GM19239 (cell line): ENCODE data around the gene GALNT9.
"Not testable (repeated sequence)": the region's sequence is repeated elsewhere in the genome, so short reads cannot be mapped to it uniquely, and the experiment has no call there.

Source experiments
- DNase-seq: peaks from one replicate; pipeline ENCODE4 v3.0.0; 2011; ENCODE audit warnings: low spot score; ENCODE audit not compliant: insufficient read length
- FAIRE-seq: peaks from 2 replicates; lab custom pipeline; 2011; peaks lifted over from hg19 to GRCh38; lab: Jason Lieb, UNC

The GALNT9 gene

DNA sequence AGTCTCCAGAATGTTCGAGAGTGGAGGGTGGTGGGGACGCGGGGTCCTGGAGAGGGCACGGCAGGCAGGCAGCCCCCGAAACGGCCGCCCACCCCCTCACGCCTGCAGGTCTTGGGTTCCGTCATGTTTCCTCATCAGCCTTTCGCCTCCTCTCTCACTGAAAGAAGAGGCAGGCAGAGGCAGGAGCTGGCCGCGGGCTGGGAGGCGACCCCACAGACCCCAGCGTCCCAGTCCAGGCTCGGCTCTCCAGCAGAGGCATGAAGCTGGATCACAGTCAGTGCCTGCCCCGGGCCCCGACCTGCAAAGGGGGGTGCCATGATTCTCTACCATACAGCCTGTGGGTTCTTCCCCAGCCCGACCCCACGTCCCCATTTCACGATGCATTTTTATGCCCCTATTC, 13.4 kb downstream of the GALNT9 start:
- FAIRE-seq (no peak), DNase-seq (no peak)

GRCh38 chr12:132315507-132315906, 13.9 kb downstream of the GALNT9 start:
- FAIRE-seq (no peak), DNase-seq (no peak)

DNA sequence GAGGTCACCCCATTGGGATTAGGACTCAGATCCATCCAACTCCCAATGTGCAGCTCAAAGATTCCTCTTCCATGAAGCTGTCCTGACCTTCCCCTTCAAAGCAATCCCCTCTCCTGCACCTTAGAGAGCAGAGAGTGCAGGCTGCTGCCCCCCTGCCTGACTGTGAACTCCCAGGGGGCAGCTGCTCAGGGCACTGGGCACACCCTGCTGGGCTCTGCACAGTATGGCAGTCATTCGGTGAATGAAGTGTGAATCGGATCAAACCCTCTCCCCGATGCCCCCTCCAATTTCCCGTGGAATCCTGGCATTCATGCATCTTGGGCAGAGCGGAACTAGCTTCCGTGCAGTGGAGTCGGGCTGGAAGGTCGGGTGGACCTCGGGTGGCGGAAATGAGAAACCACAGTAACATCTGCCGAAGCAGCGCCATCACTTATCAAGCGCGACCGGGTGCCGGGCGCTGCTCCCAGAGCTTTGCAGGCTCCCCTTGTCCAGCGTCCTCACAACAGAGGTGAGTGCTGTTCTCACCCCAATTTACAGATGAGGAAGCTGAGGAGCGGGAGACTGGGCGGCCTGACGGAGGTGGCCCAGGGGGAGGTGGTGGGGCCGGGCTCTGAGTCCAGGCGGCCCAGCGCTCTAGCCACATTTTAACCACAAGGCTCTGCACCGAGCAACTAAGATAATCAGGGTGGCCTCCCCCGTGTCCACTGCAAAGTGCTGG, 14.7 kb downstream of the GALNT9 start:
- FAIRE-seq = no peak
- DNase-seq = no peak

GRCh38 chr12:132314035-132314434, 15.4 kb downstream of the GALNT9 start:
- DNase-seq (no peak), FAIRE-seq (no peak)

GRCh38 chr12:132313182-132313581, 16.2 kb downstream of the GALNT9 start:
- DNase-seq (no peak), FAIRE-seq (no peak)

- DNase-seq (no peak), FAIRE-seq (no peak)
These were observed 16.9 kb downstream of the GALNT9 start for GRCh38 chr12:132312516-132312915.

DNA sequence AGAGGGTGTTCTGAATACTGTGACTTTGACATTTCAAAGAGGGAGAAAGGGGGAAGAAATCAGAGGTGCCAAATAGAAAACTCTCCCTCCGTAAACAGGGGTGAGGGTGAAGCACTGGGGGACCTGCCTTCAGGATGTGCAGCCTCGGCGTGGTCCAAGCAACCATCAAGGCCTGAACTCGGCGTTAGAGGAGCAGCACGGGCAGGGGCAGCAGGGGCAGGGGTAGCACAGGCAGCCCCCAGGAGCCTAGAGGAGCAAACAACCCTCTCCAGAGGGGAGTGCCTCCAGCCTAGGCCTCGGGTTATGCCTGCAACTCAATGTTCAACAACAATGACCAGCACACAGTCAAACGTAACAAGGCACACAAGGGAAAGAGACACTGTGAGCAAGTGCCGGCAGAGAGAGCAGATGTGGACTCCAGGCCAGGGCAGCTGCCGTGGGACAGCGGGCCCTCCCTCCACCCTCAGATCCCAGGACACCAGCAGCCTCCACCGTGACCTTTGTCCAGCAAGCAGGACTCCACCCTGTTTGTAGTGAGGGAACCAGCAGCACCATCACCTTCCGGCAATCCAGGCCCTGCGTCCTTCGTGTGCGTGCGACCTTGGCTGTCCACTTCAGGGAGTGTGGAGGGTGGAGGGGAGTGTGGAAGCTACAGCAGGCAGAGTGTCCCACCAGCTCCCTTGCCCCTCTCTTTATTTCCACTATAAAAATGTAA, 18.0 kb downstream of the GALNT9 start:
- DNase-seq (no peak), FAIRE-seq (no peak)

DNA sequence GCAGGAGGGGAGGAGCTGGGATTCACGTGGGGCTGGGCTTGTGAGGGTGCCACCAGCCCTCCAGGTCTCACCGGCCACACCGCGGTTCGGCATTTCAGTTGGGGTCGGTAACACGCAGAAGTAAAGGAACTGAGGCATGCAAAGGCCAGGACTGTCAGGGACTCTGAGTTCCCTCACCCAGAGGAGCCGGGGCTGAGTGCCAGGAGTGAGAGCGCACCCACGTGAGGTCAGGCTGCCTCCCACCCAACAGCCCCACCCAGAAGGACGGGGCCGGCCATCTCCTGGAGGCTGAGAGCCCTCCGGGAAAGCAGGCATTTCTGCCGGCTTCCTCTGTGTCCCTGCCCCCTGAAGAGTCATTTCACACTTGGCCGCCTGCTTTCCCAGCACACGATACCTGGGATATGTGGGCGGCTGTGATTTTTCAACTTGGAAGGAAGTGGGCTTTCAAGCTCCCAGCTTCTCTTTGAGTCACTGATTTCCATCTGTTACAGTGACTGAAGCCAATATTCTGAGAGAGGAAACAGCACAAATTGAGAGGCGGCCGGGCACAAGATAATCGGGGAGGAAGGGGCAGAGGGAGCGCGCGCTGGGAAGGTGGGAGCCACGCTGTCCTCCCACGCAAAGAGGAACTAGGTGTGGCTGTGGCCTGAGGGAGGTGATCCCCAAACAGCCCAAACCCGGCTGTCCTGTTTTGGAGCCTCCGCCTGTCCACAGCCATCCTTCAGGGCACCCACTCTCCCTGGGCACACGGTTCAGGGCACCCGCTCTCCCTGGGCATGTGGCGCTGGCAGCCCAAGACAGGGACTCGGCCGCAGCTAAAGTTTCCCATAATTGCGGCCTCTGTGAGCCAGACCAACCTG, 19.0 kb downstream of the GALNT9 start:
- FAIRE-seq (no peak), DNase-seq (no peak)

DNA sequence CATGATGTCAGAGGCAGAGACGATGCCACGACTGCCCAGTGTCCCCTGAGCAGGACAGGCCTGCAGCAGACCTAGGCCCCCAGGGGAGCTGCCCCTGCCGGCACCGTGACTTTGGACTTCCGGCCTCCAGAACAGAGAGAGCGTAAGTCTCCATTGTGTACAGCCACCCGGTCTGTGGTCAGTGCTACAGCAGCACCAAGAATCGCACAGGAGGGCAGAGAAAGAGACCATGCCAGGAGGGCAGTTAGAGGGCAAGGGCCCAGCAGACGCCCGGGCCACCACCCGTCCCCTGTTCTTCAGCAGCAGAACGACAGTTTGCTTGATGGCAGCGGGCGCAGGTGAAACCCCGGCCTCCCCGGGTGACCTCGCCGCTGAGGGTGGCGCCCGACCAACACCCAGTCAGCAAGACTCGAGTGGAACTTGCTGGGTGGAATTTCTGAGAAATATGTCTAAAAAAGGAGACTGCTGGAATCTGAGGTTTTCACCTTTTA, 19.7 kb downstream of the GALNT9 start:
- FAIRE-seq (no peak), DNase-seq (no peak)

DNA sequence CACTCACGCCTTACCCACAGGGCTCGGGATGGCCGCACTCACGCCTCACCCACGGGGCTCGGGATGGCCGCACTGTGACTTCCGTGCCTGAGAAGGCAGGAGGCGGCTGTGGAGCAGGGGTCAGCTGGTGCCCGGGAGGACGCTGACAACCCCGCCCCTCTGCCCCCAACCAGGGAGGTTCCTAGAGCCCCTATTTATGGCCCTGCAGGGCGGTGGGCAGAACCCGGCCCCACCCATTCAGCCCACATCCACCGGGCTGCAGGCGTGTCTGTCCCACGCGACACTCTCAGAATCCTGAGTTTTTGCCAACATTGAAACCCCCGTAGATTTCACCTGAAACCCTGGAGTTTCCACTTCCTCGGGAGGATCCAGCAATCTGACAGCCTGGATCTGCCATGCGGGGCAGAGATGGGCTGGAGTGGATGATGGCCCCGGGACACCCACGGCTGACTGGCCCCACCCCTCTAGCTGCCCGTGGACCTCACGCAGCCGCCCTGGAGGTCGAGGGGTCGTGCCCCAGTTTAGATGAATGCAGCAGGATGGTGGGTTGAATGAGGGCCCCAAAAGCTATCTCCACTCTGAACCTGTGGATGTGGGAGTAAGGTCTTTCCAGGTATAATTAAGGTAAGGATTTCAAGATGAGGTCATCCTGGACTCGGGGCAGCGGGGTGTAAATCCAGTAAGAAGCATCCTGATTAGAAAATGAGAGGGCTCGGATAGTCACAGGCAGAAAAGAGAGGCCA, 20.4 kb downstream of the GALNT9 start:
- no peak for DNase-seq
- FAIRE-seq = no peak

GRCh38 chr12:132307976-132308852, 21.2 kb downstream of the GALNT9 start:
- DNase-seq = no peak
- FAIRE-seq = no peak

- no peak for DNase-seq
- no peak for FAIRE-seq
These were observed 22.6 kb downstream of the GALNT9 start for GRCh38 chr12:132306885-132307191.

DNA sequence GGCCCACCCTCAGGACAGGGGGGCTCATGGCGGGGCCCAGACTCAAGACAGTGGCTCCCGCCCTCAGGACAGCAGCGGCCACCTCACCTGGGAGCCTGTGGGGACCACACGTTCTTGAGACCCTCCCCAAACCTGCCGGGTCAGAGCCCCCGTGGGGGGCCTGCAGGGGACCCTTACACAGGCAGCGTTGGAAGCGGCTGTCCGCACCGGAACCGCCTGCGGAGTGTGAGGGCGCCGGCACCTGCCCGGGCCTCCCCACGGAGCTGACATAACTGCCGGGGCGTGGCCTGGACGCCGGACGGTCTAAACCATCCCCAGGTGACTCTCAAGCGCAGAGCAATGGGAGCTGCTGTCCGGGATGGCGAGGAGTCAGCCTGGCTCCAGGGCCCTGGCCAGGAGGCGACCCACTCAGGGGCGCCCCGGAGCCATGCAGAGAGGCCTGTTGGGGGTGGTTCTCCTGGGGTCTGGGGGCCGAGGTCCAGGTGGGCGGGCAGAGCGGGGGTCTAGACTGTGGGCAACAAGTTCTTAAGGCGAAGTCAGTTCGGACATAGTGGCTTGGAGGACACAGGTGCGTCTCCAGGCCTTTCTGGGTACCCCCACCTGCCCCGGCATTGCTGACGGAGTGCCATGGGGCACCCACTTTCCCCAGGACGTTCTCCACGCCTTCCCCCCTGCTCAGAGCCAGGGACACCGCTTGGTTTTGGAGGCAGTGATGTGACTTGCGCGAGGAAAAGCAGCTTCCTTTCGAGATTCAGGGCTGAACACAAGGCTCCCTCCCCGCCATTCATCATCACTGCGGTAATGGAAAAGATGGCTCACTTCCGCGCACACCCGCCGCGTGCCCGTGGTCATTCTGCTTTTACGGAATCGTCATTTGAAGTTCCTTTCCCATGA, 23.2 kb downstream of the GALNT9 start:
- no peak for FAIRE-seq
- DNase-seq = no peak

- FAIRE-seq = no peak
- no peak for DNase-seq
These were observed 23.8 kb downstream of the GALNT9 start for GRCh38 chr12:132305560-132305966.

DNA sequence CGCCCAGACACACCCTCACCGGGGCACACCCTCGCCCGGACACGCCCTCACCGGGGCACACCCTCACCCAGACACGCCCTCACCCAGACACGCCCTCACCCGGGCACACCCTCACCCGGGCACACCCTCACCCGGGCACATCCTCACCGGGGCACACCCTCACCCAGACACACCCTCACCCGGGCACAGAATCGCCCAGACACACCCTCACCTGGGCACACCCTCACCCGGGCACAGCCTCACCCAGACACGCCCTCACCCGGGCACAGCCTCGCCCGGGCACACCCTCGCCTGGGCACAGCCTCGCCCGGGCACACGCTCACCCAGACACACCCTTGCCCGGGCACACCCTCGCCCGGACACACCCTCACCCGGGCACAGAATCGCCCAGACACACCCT, 24.5 kb downstream of the GALNT9 start:
- not testable (repeated sequence) for FAIRE-seq, DNase-seq

DNA sequence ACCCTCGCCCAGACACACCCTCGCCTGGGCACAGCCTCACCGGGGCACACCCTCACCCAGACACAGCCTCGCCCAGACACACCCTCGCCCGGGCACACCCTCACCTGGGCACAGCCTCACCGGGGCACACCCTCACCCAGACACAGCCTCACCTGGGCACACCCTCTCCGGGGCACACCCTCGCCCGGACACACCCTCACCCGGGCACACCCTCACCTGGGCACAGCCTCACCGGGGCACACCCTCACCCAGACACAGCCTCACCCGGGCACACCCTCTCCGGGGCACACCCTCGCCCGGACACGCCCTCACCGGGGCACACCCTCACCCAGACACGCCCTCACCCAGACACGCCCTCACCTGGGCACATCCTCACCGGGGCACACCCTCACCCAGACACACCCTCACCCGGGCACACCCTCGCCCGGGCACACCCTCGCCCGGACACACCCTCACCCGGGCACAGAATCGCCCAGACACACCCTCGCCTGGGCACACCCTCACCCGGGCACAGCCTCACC, 25.5 kb downstream of the GALNT9 start:
- DNase-seq = not testable (repeated sequence)

GRCh38 chr12:132302466-132303358, 26.7 kb downstream of the GALNT9 start:
- DNase-seq (no peak), FAIRE-seq (no peak)

More for the DNA sequence above, 25.5 kb downstream of the GALNT9 start:
- FAIRE-seq = not testable (repeated sequence)
